Left lung (tissue), 10 donors: ENCODE measurements around the gene OR10J4. TPM values are rescaled to one million over a fixed set of nuclear protein-coding genes. Genes with fewer than 3 reads are reported as not detected.

Source experiments
- ATAC-seq: fragments of 200-7000 bp; cut with Tn5 transposase; one replicate; pipeline ENCODE4 v1.9.1; 2020; ENCODE audit warnings: moderate library complexity
- DNase-seq, 4 donors: peaks; one replicate each; pipeline ENCODE4 v3.0.0-alpha.2; 2013 to 2020
- H3K27ac ChIP-seq, 2 donors: fragments of 200-600 bp; sonication (generic) in 1 of 2; one replicate each; pipeline versions ENCODE4 v1.5.0 to v1.8.0; 2020 to 2021
- H3K27me3 ChIP-seq, 2 donors: fragments of 200-600 bp; sonication (generic) in 1 of 2; one replicate each; pipeline versions ENCODE4 v1.5.0 to v1.8.0; 2020 to 2021
- H3K36me3 ChIP-seq, 2 donors: fragments of 200-600 bp; sonication (generic) in 1 of 2; one replicate each; pipeline versions ENCODE4 v1.5.0 to v1.8.0; 2020 to 2021
- H3K4me1 ChIP-seq, 2 donors: fragments of 200-600 bp; one replicate each; pipeline ENCODE4 v1.8.0; 2021
- H3K4me3 ChIP-seq, 2 donors: fragments of 200-600 bp; sonication (generic) in 1 of 2; one replicate each; pipeline versions ENCODE4 v1.5.0 to v1.8.0; 2020 to 2021; ENCODE audit warnings: mild to moderate bottlenecking in 1 of 2
- H3K9me3 ChIP-seq, 2 donors: fragments of 200-600 bp; sonication (generic) in 1 of 2; one replicate each; pipeline versions ENCODE4 v1.5.0 to v1.8.0; 2020 to 2021
- intact Hi-C, 2 donors: fragments of 100-400 bp; cut with DNase I; formaldehyde crosslinking; loops; one replicate each; pipeline versions ENCODE4 v1.11.2 to v1.14.2; 2022
- polyA plus RNA-seq, 6 donors: library from polyadenylated mRNA; unstranded; fragments of 120-200 nt; gene quantifications; one replicate each; pipeline ENCODE4 v1.2.1, GENCODE V29; 2013; ENCODE audit not compliant: insufficient read length in 6 of 6
- total RNA-seq, 2 donors: library from RNA; stranded (reverse); fragmentation: NEBNext Ultra II Directional; extraction: Animal tissue kit (Norgen Biotek cat#: 25700); gene quantifications; one replicate each; pipeline ENCODE4 v1.2.1, GENCODE V29; 2021
- TF ChIP-seq, protein P1 (sequence below), 2 donors: fragments of 200-600 bp; sonication (generic) in 1 of 2; IDR thresholded peaks; one replicate each; pipeline versions ENCODE4 v1.5.0 to v1.8.0; 2021; ENCODE audit warnings: antibody characterized with exemption in 2 of 2
- donor health status: DM: no; HTN: yes; CAD: no.
- donor health status: DM: no; HTN: no; CAD: no.

OR10J4 gene
- total and polyA plus RNA-seq, 8 donors, result not detected

DNA sequence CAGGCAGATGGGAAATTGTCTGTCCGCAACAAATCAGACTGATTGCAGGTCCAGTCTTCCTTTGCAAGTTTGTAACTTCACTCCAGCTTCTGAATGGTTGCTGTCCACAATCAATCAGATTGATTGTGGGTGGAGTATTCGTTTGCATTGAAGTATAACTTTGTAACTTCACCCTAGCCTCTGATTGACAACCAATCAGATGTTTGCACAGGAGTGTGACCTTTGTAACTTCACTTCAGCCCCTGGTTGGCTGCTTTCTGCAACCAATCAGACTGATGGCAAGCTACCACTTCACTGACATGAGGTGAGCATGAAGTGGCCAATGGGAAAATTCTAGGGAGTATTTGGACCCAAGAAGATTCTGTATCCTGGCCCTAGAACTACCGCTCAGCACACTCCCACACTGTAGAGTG, 33.2 kb downstream of the OR10J4 start:
- H3K36me3 ChIP-seq, result no peaks in the 10 kb centered on the region
- peaks cover 0 to 15% of the 10 kb centered on the region in 2 donors for H3K9me3 ChIP-seq
- ATAC-seq (no peak), DNase-seq (no peak)
- H3K27ac ChIP-seq, result no peak overlapping the region
- TF ChIP-seq, protein P1, sequence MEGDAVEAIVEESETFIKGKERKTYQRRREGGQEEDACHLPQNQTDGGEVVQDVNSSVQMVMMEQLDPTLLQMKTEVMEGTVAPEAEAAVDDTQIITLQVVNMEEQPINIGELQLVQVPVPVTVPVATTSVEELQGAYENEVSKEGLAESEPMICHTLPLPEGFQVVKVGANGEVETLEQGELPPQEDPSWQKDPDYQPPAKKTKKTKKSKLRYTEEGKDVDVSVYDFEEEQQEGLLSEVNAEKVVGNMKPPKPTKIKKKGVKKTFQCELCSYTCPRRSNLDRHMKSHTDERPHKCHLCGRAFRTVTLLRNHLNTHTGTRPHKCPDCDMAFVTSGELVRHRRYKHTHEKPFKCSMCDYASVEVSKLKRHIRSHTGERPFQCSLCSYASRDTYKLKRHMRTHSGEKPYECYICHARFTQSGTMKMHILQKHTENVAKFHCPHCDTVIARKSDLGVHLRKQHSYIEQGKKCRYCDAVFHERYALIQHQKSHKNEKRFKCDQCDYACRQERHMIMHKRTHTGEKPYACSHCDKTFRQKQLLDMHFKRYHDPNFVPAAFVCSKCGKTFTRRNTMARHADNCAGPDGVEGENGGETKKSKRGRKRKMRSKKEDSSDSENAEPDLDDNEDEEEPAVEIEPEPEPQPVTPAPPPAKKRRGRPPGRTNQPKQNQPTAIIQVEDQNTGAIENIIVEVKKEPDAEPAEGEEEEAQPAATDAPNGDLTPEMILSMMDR (IDR thresholded peaks at IDR 0.05), result no peak
- intact Hi-C loops, result no loop called here
- no peaks in the 10 kb centered on the region for H3K4me1 ChIP-seq
- H3K27me3 ChIP-seq, result no peaks in the 10 kb centered on the region
- H3K4me3 ChIP-seq, result no peak overlapping the region

DNA sequence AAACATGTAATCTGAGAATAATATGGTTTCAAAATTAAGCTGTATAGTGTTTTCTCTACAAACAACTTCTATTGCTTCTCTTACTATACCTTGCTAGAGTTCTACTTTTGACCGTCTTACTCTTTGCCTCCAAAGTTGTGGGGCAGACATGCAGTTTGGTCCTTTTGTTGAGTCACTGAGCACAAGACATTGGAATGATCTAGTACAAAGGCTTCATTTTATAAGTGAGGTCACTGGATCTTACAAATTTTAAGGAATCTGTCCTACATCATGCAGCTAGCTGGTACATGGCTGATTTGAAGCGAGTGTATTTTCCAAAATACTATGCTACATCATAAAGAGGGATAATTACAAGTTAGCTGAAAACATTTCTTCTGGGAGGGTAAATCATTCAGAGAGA, 36.3 kb downstream of the OR10J4 start:
- no peaks in the 10 kb centered on the region for H3K9me3 ChIP-seq
- TF ChIP-seq, protein P1 (IDR thresholded peaks at IDR 0.05), result no peak
- no peaks in the 10 kb centered on the region for H3K27me3 ChIP-seq
- ATAC-seq (no peak), DNase-seq (no peak)
- no peaks in the 10 kb centered on the region for H3K36me3 ChIP-seq
- no peaks in the 10 kb centered on the region for H3K4me1 ChIP-seq
- no peak overlapping the region for H3K4me3 ChIP-seq
- intact Hi-C loops, result no loop called here
- H3K27ac ChIP-seq, result no peak overlapping the region

DNA sequence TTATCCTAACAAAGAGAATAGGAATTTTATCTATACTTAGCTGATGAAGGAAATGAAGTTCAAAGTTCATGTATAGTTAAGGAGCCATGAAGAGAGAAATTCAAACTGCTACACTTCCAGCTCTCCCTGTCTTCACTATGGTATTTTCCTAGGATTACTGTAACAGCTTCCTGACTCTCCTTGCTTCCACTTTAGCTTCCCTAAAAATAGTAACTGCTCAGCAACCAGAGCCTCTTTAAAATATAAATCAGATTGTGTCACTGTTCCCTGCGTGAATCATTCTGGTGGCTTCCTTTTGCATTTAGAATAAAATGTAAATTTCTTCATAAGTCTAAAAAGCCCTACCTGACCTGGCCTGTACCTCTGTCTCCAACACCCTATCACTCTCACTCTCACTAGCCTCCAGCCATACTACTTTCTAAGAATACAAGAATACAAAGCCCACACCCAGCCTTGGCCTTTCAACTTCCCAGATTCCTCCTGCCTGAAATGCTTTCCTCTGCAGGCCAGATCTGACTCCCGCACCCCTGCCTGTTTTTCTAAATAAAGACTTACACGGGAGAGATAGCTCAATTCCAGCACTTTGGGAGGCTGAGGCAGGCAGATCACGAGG, 38.0 kb downstream of the OR10J4 start:
- H3K27me3 ChIP-seq, result no peaks in the 10 kb centered on the region
- H3K4me1 ChIP-seq, result no peaks in the 10 kb centered on the region
- intact Hi-C loops, result no loop called here
- no peaks in the 10 kb centered on the region for H3K36me3 ChIP-seq
- no peak overlapping the region for H3K4me3 ChIP-seq
- TF ChIP-seq, protein P1 (IDR thresholded peaks at IDR 0.05), result no peak
- DNase-seq, result no peak
- no peak overlapping the region for H3K27ac ChIP-seq
- ATAC-seq, result peak; percentile 37
- H3K9me3 ChIP-seq, result no peaks in the 10 kb centered on the region

DNA sequence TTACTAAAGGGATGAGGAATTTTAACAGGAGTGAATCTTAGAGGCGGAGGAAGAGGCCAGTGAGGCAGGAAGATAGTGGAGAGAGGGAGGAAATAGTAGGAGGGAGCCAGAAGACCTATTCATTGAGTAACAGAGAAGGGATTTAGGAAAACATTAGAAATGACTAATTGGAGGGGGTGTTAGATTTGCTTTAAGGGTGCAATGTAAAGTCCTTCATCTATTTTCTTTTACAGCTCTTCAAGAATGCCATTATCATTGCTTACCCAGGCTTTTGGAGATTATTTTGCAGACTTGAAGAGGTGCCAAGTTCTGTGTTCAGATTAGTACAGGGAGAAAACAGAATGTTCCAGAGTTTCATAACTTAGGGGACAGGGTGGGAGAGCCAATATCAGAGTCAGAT, 41.3 kb downstream of the OR10J4 start:
- H3K27me3 ChIP-seq, result no peaks in the 10 kb centered on the region
- H3K36me3 ChIP-seq, result no peaks in the 10 kb centered on the region
- TF ChIP-seq, protein P1 (IDR thresholded peaks at IDR 0.05), result no peak
- intact Hi-C loops, result no loop called here
- no peak overlapping the region for H3K4me3 ChIP-seq
- ATAC-seq (no peak), DNase-seq (no peak)
- H3K4me1 ChIP-seq, result no peaks in the 10 kb centered on the region
- no peak overlapping the region for H3K27ac ChIP-seq
- no peaks in the 10 kb centered on the region for H3K9me3 ChIP-seq

DNA sequence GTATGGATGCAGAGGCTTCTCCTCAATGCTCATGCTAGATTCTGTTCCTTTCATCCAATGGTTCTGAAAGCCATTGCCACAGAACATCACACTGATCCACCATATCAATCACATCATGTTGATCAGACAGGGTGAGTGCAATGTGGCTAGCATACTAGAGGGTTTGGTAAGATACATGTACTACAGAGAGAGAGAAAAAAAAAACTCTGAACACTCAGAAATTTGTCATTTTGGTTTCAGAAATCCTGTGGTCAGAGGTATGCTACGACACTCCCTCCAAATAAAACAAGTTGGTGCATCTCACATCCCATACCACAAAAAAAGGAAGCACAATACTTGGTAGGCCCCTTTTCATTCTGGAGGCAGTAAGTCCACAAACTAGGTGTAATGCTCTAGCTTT, 42.9 kb downstream of the OR10J4 start:
- H3K9me3 ChIP-seq, result no peaks in the 10 kb centered on the region
- H3K27ac ChIP-seq, result no peak overlapping the region
- TF ChIP-seq, protein P1 (IDR thresholded peaks at IDR 0.05), result no peak
- no peaks in the 10 kb centered on the region for H3K36me3 ChIP-seq
- no peaks in the 10 kb centered on the region for H3K27me3 ChIP-seq
- intact Hi-C loops, result no loop called here
- ATAC-seq (no peak), DNase-seq (no peak)
- H3K4me1 ChIP-seq, result no peaks in the 10 kb centered on the region
- no peak overlapping the region for H3K4me3 ChIP-seq

Other genes with a start within 250 kb of the OR10J4 start
- gene ACKR1, start 227.3 kb upstream of the OR10J4 start, total RNA-seq, result 10 to 100 TPM; 16.8 to 65.3 TPM
- gene ACKR1, start 227.3 kb upstream of the OR10J4 start, polyA plus RNA-seq, result 1 to 10 TPM; 3.6 to 5.8 (median 4.7) TPM
- gene FCER1A, start 129.9 kb upstream of the OR10J4 start, total RNA-seq, result under 1 TPM; 0.32 to 0.89 TPM
- 1 to 10 TPM in 2 of 6 donors, under 1 TPM in 4; 0.52 to 1.9 (median 0.90) TPM for gene FCER1A, start 129.9 kb upstream of the OR10J4 start, polyA plus RNA-seq
- gene OR10J1, start 7.5 kb downstream of the OR10J4 start, total RNA-seq, result not detected
- under 1 TPM in 4 of 6 donors, not detected in 2; 0.06 to 0.10 (median 0.07) TPM for gene OR10J1, start 7.5 kb downstream of the OR10J4 start, polyA plus RNA-seq
- gene OR10J5, start 103.8 kb downstream of the OR10J4 start, total RNA-seq, result not detected
- gene OR10J5, start 103.8 kb downstream of the OR10J4 start, polyA plus RNA-seq, result not detected
- gene APCS, start 155.6 kb downstream of the OR10J4 start, total RNA-seq, result not detected
- gene APCS, start 155.6 kb downstream of the OR10J4 start, polyA plus RNA-seq, result not detected